ENCODE data around the gene RUNDC3A.

Gene RUNDC3A

GRCh38 chr17:44314869-44315661 is 6.7 kb downstream of the RUNDC3A start:
- CTCF ChIA-PET, result interaction anchor here (1.1 to 3.0 kb wide), 4 partner anchors 48 to 105 kb away, joined by 3 to 12 read pairs (median 4); partner anchors contain the start of gene FAM171A2
- DNase-seq (ENCODE audit: low read depth, low spot score), result no peak
- TF ChIP-seq CTCF (IDR thresholded peaks at IDR 0.05; ENCODE audit: insufficient read depth, low read length, missing control alignments), result no peak
- H3K4me3 ChIP-seq (ENCODE audit: low read depth, low read length), result peak overlapping the region; percentile 43
- POLR2A ChIA-PET, result interaction anchor here (2.3 kb wide), 1 partner anchor 94 kb away, joined by 18 read pairs; no protein-coding TSS in a partner anchor

GRCh38 chr17:44315760-44316731 is 7.6 kb downstream of the RUNDC3A start:
- CTCF ChIA-PET, result interaction anchor here (1.1 to 3.0 kb wide), 3 partner anchors 16 to 106 kb away, joined by 4 to 21 read pairs (median 12); partner anchors contain the start of gene FAM171A2
- DNase-seq (ENCODE audit: low read depth, low spot score), result no peak

DNA sequence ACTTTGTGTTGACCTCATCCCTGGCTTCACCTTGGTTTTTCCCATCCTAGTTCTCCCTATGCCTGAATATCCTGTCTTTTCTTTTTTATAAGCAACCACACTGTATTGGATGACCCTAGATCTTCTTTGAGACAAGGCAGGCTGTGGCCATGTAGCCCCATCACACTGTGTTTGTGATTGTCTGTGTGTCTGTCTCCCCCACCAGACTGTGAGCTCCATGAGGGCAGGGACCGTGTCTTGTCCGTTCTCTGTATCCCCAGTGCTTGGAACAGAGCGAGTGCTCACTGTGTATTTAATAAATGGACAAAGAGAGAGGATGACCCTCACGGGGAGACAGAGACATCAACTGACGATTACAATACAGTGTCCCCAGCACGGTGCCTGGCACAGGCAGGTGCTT is 9.1 kb downstream of the RUNDC3A start:
- no peak overlapping the region for H3K4me3 ChIP-seq (ENCODE audit: low read depth, low read length)
- DNase-seq (ENCODE audit: low read depth, low spot score), result no peak
- POLR2A ChIA-PET, result interaction anchor here (1.2 to 2.3 kb wide), 2 partner anchors 9 to 96 kb away, joined by 3 to 18 read pairs; partner anchors contain the start of gene RUNDC3A
- no peak for TF ChIP-seq CTCF (IDR thresholded peaks at IDR 0.05; ENCODE audit: insufficient read depth, low read length, missing control alignments)
- CTCF ChIA-PET, result interaction anchor here (1.2 to 2.2 kb wide), 2 partner anchors 14 to 119 kb away, joined by 3 to 21 read pairs; no protein-coding TSS in a partner anchor

More at GRCh38 chr17:44315760-44316731, 7.6 kb downstream of the RUNDC3A start:
- no peak overlapping the region for H3K4me3 ChIP-seq (ENCODE audit: low read depth, low read length)
- POLR2A ChIA-PET, result interaction anchor here (1.3 to 2.3 kb wide), 2 partner anchors 11 to 95 kb away, joined by 6 to 18 read pairs; no protein-coding TSS in a partner anchor
- no peak for TF ChIP-seq CTCF (IDR thresholded peaks at IDR 0.05; ENCODE audit: insufficient read depth, low read length, missing control alignments)

DNA sequence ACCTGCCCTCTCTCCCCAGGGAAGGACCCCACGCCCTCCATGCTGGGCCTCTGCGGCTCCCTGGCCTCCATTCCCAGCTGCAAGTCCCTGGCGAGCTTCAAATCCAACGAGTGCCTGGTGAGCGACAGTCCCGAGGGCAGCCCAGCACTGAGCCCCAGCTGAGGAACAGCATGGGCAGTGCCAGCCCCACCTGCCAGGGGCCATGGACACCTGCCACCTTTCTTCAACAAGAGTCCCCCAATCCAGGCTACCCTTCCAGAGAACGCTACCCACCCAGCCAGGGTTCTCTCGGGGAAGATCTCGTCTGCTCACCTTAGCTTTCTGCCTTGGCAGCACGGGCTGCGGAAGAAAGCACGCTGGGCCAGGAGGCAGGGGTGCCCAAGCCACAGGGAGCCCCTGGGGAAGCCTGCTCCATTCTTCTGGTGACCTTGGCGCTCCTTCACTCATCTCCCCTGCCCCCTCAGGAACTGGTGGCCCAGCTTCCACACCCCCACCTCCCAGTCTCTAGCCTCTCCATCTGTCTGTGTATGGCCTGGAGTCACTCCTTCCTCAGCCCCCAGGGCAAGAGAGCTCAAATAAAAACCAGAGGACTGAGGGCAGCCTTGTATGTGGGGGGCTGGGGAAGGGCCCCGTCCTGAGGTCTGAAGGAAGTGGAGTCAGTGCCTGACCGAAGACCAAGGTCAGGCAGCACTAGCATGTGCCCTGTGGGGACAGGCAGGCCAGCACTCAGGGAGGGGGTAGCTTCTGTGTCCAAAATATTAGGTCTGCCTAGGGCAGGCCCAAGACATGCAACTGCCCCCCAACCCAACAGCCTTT is 9.9 kb downstream of the RUNDC3A start:
- ChIA-PET POLR2A (interaction anchor here (1.2 kb wide), 1 partner anchor 10 kb away, joined by 3 read pairs; the partner anchor contains the start of gene RUNDC3A), CTCF (interaction anchor here (1.2 to 2.2 kb wide), 3 partner anchors 13 to 120 kb away, joined by 3 to 21 read pairs (median 7); no protein-coding TSS in a partner anchor)
- DNase-seq (ENCODE audit: low read depth, low spot score), result no peak
- no peak for TF ChIP-seq CTCF (IDR thresholded peaks at IDR 0.05; ENCODE audit: insufficient read depth, low read length, missing control alignments)
- H3K4me3 ChIP-seq (ENCODE audit: low read depth, low read length), result no peak overlapping the region

DNA sequence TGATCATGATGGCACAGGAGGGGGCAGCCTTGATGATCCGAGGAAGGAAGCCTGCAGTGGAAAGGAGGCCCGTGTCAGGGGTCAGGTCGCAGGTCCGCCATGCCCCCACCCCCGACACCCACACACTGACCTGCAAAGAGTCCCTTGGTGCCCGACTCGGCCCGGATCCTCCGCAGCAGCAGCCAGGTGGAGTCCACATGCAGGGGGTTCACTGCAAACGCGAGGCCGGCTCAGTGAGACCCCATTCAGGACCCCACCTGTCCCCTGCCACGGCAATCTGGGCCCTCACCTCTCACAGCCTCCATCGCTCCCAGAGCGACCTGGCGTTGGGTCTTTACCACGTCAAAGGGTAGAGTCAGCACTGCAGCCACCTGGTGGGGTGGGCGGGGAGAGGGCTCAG is 11.7 kb downstream of the RUNDC3A start:
- no peak overlapping the region for H3K4me3 ChIP-seq (ENCODE audit: low read depth, low read length)
- POLR2A ChIA-PET, result interaction anchor here (0.5 kb wide), 1 partner anchor 122 kb away, joined by 3 read pairs; no protein-coding TSS in a partner anchor
- no peak for DNase-seq (ENCODE audit: low read depth, low spot score)
- TF ChIP-seq CTCF (IDR thresholded peaks at IDR 0.05; ENCODE audit: insufficient read depth, low read length, missing control alignments), result no peak
- CTCF ChIA-PET, result interaction anchor here (1.2 to 1.9 kb wide), 5 partner anchors 11 to 317 kb away, joined by 3 to 12 read pairs (median 3); no protein-coding TSS in a partner anchor
